Hepatocyte (in vitro differentiated cells): Measurements from ENCODE around the gene ODAM.
A peak's percentile ranks its signal among the peaks of the same experiment; 100 is the strongest.

ENCODE experiments used
- CTCF ChIP-seq: fragments of 200-600 bp; sonication (generic); IDR thresholded peaks from 2 replicates; pipeline ENCODE4 v1.5.1; 2016; ENCODE audit warnings: antibody characterized with exemption, mild to moderate bottlenecking; ENCODE audit not compliant: poor library complexity
- EZH2phosphoT487 ChIP-seq: fragments of 200-600 bp; sonication (generic); IDR thresholded peaks from one replicate; pipeline ENCODE4 v1.6.1; 2018; ENCODE audit warnings: antibody characterized with exemption, mild to moderate bottlenecking, low read depth, moderate library complexity; ENCODE audit not compliant: unreplicated experiment, severe bottlenecking

DNA sequence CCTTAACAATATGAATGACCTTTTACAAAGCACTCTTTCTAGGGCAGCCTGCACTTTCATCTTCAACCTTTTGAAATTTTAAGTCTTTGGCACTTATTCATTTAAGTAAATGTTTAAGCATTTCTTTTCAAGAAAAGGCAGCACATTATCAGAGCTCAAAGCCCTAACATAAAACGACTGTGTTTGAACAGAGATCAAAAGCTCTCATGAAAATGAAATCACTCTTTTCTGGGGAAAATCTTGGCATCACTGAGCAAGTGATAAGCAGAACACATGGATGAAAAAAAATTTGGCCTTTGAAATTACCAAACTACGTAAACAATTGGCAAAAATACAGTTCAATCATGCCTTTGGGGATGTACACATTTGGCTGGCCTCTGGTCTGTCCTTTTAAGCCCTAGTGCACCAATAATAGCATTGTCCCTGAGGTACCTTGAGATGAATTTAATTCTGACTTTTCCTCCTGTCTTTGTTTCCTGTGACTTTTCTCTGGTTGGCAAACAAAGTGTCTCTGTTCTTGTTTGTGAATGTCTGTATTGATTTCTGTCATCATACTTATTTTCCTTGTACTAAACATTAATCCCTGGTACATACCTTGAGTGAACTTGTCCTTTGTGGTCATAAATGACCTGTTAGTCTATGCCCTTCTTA, 12.9 kb upstream of the ODAM start:
- no peak for TF ChIP-seq CTCF
- peak; percentile 77 for TF ChIP-seq EZH2phosphoT487
